HEK293 (cell line): Measurements from ENCODE around the gene EIF4E3.

Experiments used
- CTCF ChIA-PET: fragments of 350-600 bp; formaldehyde crosslinking; extraction: SDS; loops from one replicate; lab custom pipeline; 2021; ENCODE audit warnings: antibody characterized with exemption; lab: Yijun Ruan, JAX
- POLR2A ChIA-PET: fragments of 300-600 bp; formaldehyde crosslinking; extraction: SDS; loops from one replicate; lab custom pipeline; 2020; ENCODE audit warnings: antibody characterized with exemption, inconsistent platforms; lab: Yijun Ruan, JAX
- H3K27ac ChIP-seq: fragments of 200-500 bp; sonication (Bioruptor generic); 2 replicates; pipeline ENCODE4 v1.5.1; 2014; ENCODE audit warnings: low read depth, low read length, control low read depth, inconsistent platforms; ENCODE audit errors: extremely low read depth
- H3K36me3 ChIP-seq, 2 experiments: fragments of 200-500 bp in 1 of 2; sonication (Bioruptor generic) in 1 of 2; 1 replicate in 1 of 2; 2 replicates in 1 of 2; pipeline ENCODE4 v1.5.1; 2014 to 2017; ENCODE audit warnings: inconsistent platforms in 2 of 2, low read length in 2 of 2; ENCODE audit not compliant: control insufficient read depth in 2 of 2, insufficient read depth in 1 of 2
- H3K4me1 ChIP-seq: fragments of 200-500 bp; sonication (Bioruptor generic); 2 replicates; pipeline ENCODE4 v1.5.1; 2014; ENCODE audit warnings: mild to moderate bottlenecking, low read length, inconsistent platforms; ENCODE audit not compliant: control insufficient read depth, insufficient read depth
- H3K4me3 ChIP-seq: 2 replicates; pipeline ENCODE4 v1.5.1; 2011; ENCODE audit warnings: low read depth, mild to moderate bottlenecking, control low read depth, low read length, moderate library complexity
- H3K9me3 ChIP-seq: fragments of 200-500 bp; sonication (Bioruptor generic); 2 replicates; pipeline ENCODE4 v1.5.1; 2014; ENCODE audit warnings: low read depth, low read length, inconsistent platforms; ENCODE audit not compliant: control insufficient read depth, insufficient read depth
- FEZF1 ChIP-seq: fragments of 450-650 bp; formaldehyde crosslinking; IDR thresholded peaks from 2 replicates; pipeline ENCODE4 v1.5.1; 2016; ENCODE audit warnings: missing biosample characterization, missing genetic modification characterization
- GLIS2 ChIP-seq: fragments of 450-650 bp; formaldehyde crosslinking; IDR thresholded peaks from 2 replicates; pipeline ENCODE4 v1.5.1; 2016; ENCODE audit warnings: missing biosample characterization, missing genetic modification characterization
- MYNN ChIP-seq: fragments of 450-650 bp; formaldehyde crosslinking; IDR thresholded peaks from 2 replicates; pipeline ENCODE4 v1.5.1; 2016; ENCODE audit warnings: missing biosample characterization, missing genetic modification characterization, borderline replicate concordance
- OSR2 ChIP-seq: fragments of 450-650 bp; formaldehyde crosslinking; IDR thresholded peaks from 2 replicates; pipeline ENCODE4 v1.5.1; 2016; ENCODE audit warnings: missing biosample characterization, missing genetic modification characterization
- SP2 ChIP-seq: fragments of 450-650 bp; formaldehyde crosslinking; IDR thresholded peaks from 2 replicates; pipeline ENCODE4 v1.5.1; 2016; ENCODE audit warnings: missing biosample characterization, missing genetic modification characterization
- SP3 ChIP-seq: fragments of 450-650 bp; formaldehyde crosslinking; IDR thresholded peaks from 2 replicates; pipeline ENCODE4 v1.5.1; 2016; ENCODE audit warnings: missing biosample characterization, missing genetic modification characterization
- ZFP69B ChIP-seq: fragments of 450-650 bp; formaldehyde crosslinking; IDR thresholded peaks from 2 replicates; pipeline ENCODE4 v1.5.1; 2016; ENCODE audit warnings: missing biosample characterization, missing genetic modification characterization
- ZNF16 ChIP-seq: fragments of 450-650 bp; formaldehyde crosslinking; IDR thresholded peaks from 2 replicates; pipeline ENCODE4 v1.5.1; 2016; ENCODE audit warnings: low read depth, missing biosample characterization, missing genetic modification characterization
- ZNF175 ChIP-seq: fragments of 450-650 bp; formaldehyde crosslinking; IDR thresholded peaks from 2 replicates; pipeline ENCODE4 v1.5.1; 2016; ENCODE audit warnings: missing biosample characterization, missing genetic modification characterization
- ZNF211 ChIP-seq: fragments of 450-650 bp; formaldehyde crosslinking; IDR thresholded peaks from 2 replicates; pipeline ENCODE4 v1.5.1; 2016; ENCODE audit warnings: low read depth, missing biosample characterization, missing genetic modification characterization
- ZNF214 ChIP-seq: fragments of 450-650 bp; formaldehyde crosslinking; IDR thresholded peaks from 2 replicates; pipeline ENCODE4 v1.5.1; 2017; ENCODE audit warnings: missing biosample characterization, mild to moderate bottlenecking, missing genetic modification characterization, borderline replicate concordance
- ZNF391 ChIP-seq: fragments of 450-650 bp; formaldehyde crosslinking; IDR thresholded peaks from 2 replicates; pipeline ENCODE4 v1.5.1; 2016; ENCODE audit warnings: low read depth, missing biosample characterization, missing genetic modification characterization, borderline replicate concordance
- ZNF530 ChIP-seq: fragments of 450-650 bp; formaldehyde crosslinking; IDR thresholded peaks from 2 replicates; pipeline ENCODE4 v1.5.1; 2016; ENCODE audit warnings: low read depth, missing biosample characterization, missing genetic modification characterization
- ZNF76 ChIP-seq: fragments of 450-650 bp; formaldehyde crosslinking; IDR thresholded peaks from 2 replicates; pipeline ENCODE4; 2016; ENCODE audit warnings: low read depth, missing biosample characterization, missing genetic modification characterization, borderline replicate concordance
- ZNF837 ChIP-seq: fragments of 450-650 bp; formaldehyde crosslinking; IDR thresholded peaks from 2 replicates; pipeline ENCODE4 v1.5.1; 2016; ENCODE audit warnings: missing biosample characterization, missing genetic modification characterization
- ZSCAN16 ChIP-seq: fragments of 450-650 bp; formaldehyde crosslinking; IDR thresholded peaks from 2 replicates; pipeline ENCODE4 v1.5.1; 2016; ENCODE audit warnings: missing biosample characterization, missing genetic modification characterization
- ZSCAN23 ChIP-seq: fragments of 450-650 bp; formaldehyde crosslinking; IDR thresholded peaks from 2 replicates; pipeline ENCODE4 v1.5.1; 2016; ENCODE audit warnings: missing biosample characterization, missing genetic modification characterization
- TF ChIP-seq, protein P1 (sequence below): fragments of 450-650 bp; formaldehyde crosslinking; IDR thresholded peaks from 2 replicates; pipeline ENCODE4 v1.5.1; 2016; ENCODE audit warnings: missing biosample characterization, missing genetic modification characterization
- TF ChIP-seq, protein P2 (sequence below): fragments of 450-650 bp; formaldehyde crosslinking; conservative IDR thresholded peaks from 2 replicates; pipeline ENCODE4 v1.5.1; 2016; ENCODE audit warnings: low read depth, missing biosample characterization, missing genetic modification characterization
- TF ChIP-seq, protein P3 (sequence below): fragments of 450-650 bp; formaldehyde crosslinking; IDR thresholded peaks from 2 replicates; pipeline ENCODE4 v1.5.1; 2017; ENCODE audit warnings: missing biosample characterization, missing genetic modification characterization
- TF ChIP-seq, protein P4 (sequence below): fragments of 450-650 bp; formaldehyde crosslinking; IDR thresholded peaks from 2 replicates; pipeline ENCODE4 v1.5.1; 2017; ENCODE audit warnings: missing biosample characterization, missing genetic modification characterization
- TF ChIP-seq, protein P5 (sequence below): fragments of 450-650 bp; formaldehyde crosslinking; optimal IDR thresholded peaks from 2 replicates; pipeline ENCODE3; 2016; ENCODE audit warnings: missing biosample characterization, mild to moderate bottlenecking, missing genetic modification characterization

EIF4E3 gene

DNA sequence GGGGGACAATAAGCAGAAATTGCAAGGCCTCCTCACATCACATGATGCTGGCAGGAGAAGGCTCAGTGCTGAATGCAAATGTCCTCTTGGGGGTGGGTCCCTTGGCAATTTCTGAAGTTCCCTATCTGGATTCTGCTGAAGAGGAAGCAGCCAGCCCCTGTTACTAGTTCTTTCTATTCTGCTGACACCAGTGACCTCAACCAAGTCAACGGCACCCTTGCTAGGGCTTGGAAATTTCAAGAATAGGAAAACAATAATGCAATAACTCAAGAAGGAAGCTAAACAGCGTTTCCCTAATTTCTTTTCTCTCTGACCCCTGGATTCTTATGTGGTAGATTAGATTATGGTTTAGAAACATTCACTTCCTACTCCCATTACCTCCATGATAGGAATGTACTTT is 95.5 kb downstream of the EIF4E3 start:
- H3K27ac ChIP-seq = no peak overlapping the region
- H3K4me1 ChIP-seq = no peaks in the 10 kb centered on the region
- POLR2A ChIA-PET = no interaction called here
- CTCF ChIA-PET = no interaction called here
- no peaks in the 10 kb centered on the region for H3K36me3 ChIP-seq
- TF ChIP-seq, protein P1, sequence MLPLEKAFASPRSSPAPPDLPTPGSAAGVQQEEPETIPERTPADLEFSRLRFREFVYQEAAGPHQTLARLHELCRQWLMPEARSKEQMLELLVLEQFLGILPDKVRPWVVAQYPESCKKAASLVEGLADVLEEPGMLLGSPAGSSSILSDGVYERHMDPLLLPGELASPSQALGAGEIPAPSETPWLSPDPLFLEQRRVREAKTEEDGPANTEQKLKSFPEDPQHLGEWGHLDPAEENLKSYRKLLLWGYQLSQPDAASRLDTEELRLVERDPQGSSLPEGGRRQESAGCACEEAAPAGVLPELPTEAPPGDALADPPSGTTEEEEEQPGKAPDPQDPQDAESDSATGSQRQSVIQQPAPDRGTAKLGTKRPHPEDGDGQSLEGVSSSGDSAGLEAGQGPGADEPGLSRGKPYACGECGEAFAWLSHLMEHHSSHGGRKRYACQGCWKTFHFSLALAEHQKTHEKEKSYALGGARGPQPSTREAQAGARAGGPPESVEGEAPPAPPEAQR (tag by site-specific recombination) = no peak
- TF ChIP-seq MYNN (tag by site-specific recombination) (no peak), ZNF76 (no peak), ZNF837 (tag by site-specific recombination) (no peak), ZNF16 (no peak), ZNF530 (no peak), ZFP69B (no peak), ZNF214 (tag by site-specific recombination) (no peak)
- TF ChIP-seq, protein P2, sequence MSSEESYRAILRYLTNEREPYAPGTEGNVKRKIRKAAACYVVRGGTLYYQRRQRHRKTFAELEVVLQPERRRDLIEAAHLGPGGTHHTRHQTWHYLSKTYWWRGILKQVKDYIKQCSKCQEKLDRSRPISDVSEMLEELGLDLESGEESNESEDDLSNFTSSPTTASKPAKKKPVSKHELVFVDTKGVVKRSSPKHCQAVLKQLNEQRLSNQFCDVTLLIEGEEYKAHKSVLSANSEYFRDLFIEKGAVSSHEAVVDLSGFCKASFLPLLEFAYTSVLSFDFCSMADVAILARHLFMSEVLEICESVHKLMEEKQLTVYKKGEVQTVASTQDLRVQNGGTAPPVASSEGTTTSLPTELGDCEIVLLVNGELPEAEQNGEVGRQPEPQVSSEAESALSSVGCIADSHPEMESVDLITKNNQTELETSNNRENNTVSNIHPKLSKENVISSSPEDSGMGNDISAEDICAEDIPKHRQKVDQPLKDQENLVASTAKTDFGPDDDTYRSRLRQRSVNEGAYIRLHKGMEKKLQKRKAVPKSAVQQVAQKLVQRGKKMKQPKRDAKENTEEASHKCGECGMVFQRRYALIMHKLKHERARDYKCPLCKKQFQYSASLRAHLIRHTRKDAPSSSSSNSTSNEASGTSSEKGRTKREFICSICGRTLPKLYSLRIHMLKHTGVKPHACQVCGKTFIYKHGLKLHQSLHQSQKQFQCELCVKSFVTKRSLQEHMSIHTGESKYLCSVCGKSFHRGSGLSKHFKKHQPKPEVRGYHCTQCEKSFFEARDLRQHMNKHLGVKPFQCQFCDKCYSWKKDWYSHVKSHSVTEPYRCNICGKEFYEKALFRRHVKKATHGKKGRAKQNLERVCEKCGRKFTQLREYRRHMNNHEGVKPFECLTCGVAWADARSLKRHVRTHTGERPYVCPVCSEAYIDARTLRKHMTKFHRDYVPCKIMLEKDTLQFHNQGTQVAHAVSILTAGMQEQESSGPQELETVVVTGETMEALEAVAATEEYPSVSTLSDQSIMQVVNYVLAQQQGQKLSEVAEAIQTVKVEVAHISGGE = no peak
- no peaks in the 10 kb centered on the region for H3K9me3 ChIP-seq
- H3K4me3 ChIP-seq = no peak overlapping the region

DNA sequence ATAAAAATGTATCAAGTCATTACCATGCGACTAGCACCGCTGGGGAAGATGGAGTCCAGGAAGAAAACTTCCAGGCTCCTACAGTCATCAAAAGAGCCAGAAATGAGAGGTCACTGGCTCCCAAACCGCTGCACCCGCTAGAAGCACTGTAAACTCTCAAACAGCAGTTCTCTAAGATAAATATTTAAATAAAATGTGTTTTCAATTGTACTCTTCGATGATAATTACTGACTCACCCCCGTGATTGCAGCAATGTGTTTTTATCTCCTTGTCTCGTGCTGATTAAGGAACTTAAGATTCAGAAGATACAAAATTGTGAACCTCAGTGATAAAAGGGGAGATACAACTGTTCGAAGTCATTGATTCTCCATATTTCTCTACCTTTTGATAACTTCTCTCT is 95.9 kb downstream of the EIF4E3 start:
- CTCF ChIA-PET = no interaction called here
- POLR2A ChIA-PET = no interaction called here
- TF ChIP-seq ZNF391 = no peak
- TF ChIP-seq ZNF76 = no peak
- TF ChIP-seq SP3 (tag by site-specific recombination) = no peak
- TF ChIP-seq, protein P3, sequence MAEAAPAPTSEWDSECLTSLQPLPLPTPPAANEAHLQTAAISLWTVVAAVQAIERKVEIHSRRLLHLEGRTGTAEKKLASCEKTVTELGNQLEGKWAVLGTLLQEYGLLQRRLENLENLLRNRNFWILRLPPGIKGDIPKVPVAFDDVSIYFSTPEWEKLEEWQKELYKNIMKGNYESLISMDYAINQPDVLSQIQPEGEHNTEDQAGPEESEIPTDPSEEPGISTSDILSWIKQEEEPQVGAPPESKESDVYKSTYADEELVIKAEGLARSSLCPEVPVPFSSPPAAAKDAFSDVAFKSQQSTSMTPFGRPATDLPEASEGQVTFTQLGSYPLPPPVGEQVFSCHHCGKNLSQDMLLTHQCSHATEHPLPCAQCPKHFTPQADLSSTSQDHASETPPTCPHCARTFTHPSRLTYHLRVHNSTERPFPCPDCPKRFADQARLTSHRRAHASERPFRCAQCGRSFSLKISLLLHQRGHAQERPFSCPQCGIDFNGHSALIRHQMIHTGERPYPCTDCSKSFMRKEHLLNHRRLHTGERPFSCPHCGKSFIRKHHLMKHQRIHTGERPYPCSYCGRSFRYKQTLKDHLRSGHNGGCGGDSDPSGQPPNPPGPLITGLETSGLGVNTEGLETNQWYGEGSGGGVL (tag by site-specific recombination) = no peak
- TF ChIP-seq ZSCAN23 (tag by site-specific recombination) = no peak
- no peak for TF ChIP-seq GLIS2 (tag by site-specific recombination)
- TF ChIP-seq ZNF16 = no peak
- no peak for TF ChIP-seq SP2 (tag by site-specific recombination)
- no peak for TF ChIP-seq OSR2
- no peak for TF ChIP-seq ZSCAN16 (tag by site-specific recombination)
- no peak for TF ChIP-seq ZNF175 (tag by site-specific recombination)
- Histone ChIP-seq H3K4me3 (no peak overlapping the region), H3K4me1 (no peaks in the 10 kb centered on the region), H3K9me3 (no peaks in the 10 kb centered on the region), H3K36me3 (no peaks in the 10 kb centered on the region), H3K27ac (no peak overlapping the region)

DNA sequence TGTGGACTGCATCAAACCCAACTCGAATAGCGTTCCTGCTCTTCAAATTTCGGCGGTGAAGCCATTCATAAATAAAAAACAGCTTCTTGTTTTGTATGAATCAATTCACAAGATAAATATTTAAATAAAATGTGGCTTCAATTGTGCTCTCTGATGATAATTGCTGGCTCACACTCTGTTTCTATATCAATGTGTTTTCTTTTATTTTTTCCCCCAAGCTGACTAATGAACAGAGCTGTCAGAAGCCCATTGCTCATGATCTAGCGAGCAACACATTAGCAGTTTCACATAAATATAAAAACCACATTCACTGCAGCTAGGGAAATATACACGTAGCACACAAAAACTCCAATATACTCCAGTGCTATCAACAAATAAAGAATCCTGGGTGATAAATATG is 96.7 kb downstream of the EIF4E3 start:
- CTCF ChIA-PET = no interaction called here
- POLR2A ChIA-PET = interaction anchor here (0.7 kb wide), 1 partner anchor 9 kb away, joined by 7 read pairs; no protein-coding TSS in a partner anchor
- Histone ChIP-seq H3K4me3 (no peak overlapping the region), H3K27ac (no peak overlapping the region), H3K36me3 (no peaks in the 10 kb centered on the region), H3K4me1 (no peaks in the 10 kb centered on the region), H3K9me3 (no peaks in the 10 kb centered on the region)
- TF ChIP-seq, protein P4, sequence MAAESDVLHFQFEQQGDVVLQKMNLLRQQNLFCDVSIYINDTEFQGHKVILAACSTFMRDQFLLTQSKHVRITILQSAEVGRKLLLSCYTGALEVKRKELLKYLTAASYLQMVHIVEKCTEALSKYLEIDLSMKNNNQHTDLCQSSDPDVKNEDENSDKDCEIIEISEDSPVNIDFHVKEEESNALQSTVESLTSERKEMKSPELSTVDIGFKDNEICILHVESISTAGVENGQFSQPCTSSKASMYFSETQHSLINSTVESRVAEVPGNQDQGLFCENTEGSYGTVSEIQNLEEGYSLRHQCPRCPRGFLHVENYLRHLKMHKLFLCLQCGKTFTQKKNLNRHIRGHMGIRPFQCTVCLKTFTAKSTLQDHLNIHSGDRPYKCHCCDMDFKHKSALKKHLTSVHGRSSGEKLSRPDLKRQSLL (tag by site-specific recombination) = no peak
- TF ChIP-seq ZNF211 (tag by site-specific recombination) = no peak
- TF ChIP-seq, protein P5, sequence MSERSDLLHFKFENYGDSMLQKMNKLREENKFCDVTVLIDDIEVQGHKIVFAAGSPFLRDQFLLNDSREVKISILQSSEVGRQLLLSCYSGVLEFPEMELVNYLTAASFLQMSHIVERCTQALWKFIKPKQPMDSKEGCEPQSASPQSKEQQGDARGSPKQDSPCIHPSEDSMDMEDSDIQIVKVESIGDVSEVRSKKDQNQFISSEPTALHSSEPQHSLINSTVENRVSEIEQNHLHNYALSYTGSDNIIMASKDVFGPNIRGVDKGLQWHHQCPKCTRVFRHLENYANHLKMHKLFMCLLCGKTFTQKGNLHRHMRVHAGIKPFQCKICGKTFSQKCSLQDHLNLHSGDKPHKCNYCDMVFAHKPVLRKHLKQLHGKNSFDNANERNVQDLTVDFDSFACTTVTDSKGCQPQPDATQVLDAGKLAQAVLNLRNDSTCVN (tag by site-specific recombination) = no peak
- TF ChIP-seq, protein P1 (tag by site-specific recombination) = no peak
- no peak for TF ChIP-seq FEZF1 (tag by site-specific recombination)
